SH-SY5Y (cell line): ENCODE data around the gene NUP54.

Source experiments
- GATA2 ChIP-seq: IDR thresholded peaks from 2 replicates; pipeline ENCODE4 v1.6.1; 2011; ENCODE audit warnings: mild to moderate bottlenecking, low read depth, low read length
- GATA3 ChIP-seq: IDR thresholded peaks from 2 replicates; pipeline ENCODE4 v1.6.1; 2011; ENCODE audit warnings: low read depth, mild to moderate bottlenecking, low read length, moderate library complexity

The NUP54 gene

GRCh38 chr4:76148142-76148865 is at the start of gene NUP54:
TSS of gene NUP54 (minus strand) at chr4:76148397. CDS start at chr4:76148374, 23 bp downstream.
- TF ChIP-seq GATA2 (no peak), GATA3 (no peak)

- TF ChIP-seq GATA3 (no peak), GATA2 (no peak)
Observed at GRCh38 chr4:76197031-76197743, 49.0 kb upstream of the NUP54 start.

GRCh38 chr4:76196376-76196775 is 48.2 kb upstream of the NUP54 start:
- TF ChIP-seq GATA3: no peak
- no peak for TF ChIP-seq GATA2

- no peak for TF ChIP-seq GATA3
- no peak for TF ChIP-seq GATA2
Observed at GRCh38 chr4:76195326-76195725, 47.1 kb upstream of the NUP54 start.

- TF ChIP-seq GATA2: no peak
Observed at GRCh38 chr4:76194325-76194724, 46.1 kb upstream of the NUP54 start.

GRCh38 chr4:76192236-76192635 is 44.0 kb upstream of the NUP54 start:
- no peak for TF ChIP-seq GATA3
- TF ChIP-seq GATA2: no peak

GRCh38 chr4:76188557-76188956 is 40.4 kb upstream of the NUP54 start:
- TF ChIP-seq GATA3 (no peak), GATA2 (no peak)

GRCh38 chr4:76188149-76188548 is 40.0 kb upstream of the NUP54 start:
- TF ChIP-seq GATA2 (no peak), GATA3 (no peak)

GRCh38 chr4:76187152-76187551 is 39.0 kb upstream of the NUP54 start:
- TF ChIP-seq GATA2 (no peak), GATA3 (no peak)

- TF ChIP-seq GATA2 (no peak), GATA3 (no peak)
Observed at GRCh38 chr4:76182463-76182862, 34.3 kb upstream of the NUP54 start.

- TF ChIP-seq GATA3: no peak
- TF ChIP-seq GATA2: no peak
Observed at GRCh38 chr4:76179398-76180318, 31.5 kb upstream of the NUP54 start.

GRCh38 chr4:76178296-76178695 is 30.1 kb upstream of the NUP54 start:
- TF ChIP-seq GATA3: no peak
- no peak for TF ChIP-seq GATA2

- TF ChIP-seq GATA2 (no peak), GATA3 (no peak)
Observed at GRCh38 chr4:76177709-76178108, 29.5 kb upstream of the NUP54 start.

GRCh38 chr4:76175336-76175735 is 27.1 kb upstream of the NUP54 start:
- no peak for TF ChIP-seq GATA2
- TF ChIP-seq GATA3: no peak
